GM12878 (cell line): Measurements from ENCODE around the gene CACNA1D. TPM values are rescaled to one million over a fixed set of nuclear protein-coding genes. Genes with fewer than 3 reads are reported as not detected.

Source experiments
- ATAC-seq: fragments of 200-7000 bp; cut with Tn5 transposase; 3 replicates; pipeline ENCODE4 v1.9.1; 2020; ENCODE audit warnings: mild to moderate bottlenecking, moderate library complexity
- BruUV-seq: library from RNA; stranded (reverse); fragments of 400-500 nt; replicated peaks from 2 replicates; lab custom pipeline; 2021; lab: Mats Ljungman, UMichigan
- CTCF ChIA-PET: fragments of 300-600 bp; sonication (Branson Sonifier 250); formaldehyde crosslinking; extraction: SDS; loops from one replicate; lab custom pipeline; 2021; ENCODE audit warnings: inconsistent platforms; lab: Yijun Ruan, JAX
- POLR2A ChIA-PET: fragments of 350-600 bp; formaldehyde crosslinking; extraction: SDS; loops from one replicate; lab custom pipeline; 2021; ENCODE audit warnings: inconsistent platforms; lab: Charles Lee
- RAD21 ChIA-PET: fragments of 300-600 bp; sonication (Branson Sonifier 250); formaldehyde crosslinking; loops from one replicate; lab custom pipeline; 2023; ENCODE audit warnings: antibody characterized with exemption; ENCODE audit not compliant: unreplicated experiment; lab: Charles Lee
- SMC1A ChIA-PET: fragments of 300-600 bp; sonication (Branson Sonifier 250); formaldehyde crosslinking; loops from one replicate; lab custom pipeline; 2023; ENCODE audit not compliant: unreplicated experiment, uncharacterized antibody; lab: Charles Lee
- DNase-seq: peaks from one replicate; pipeline ENCODE4 v3.0.0-alpha.2; 2011; ENCODE audit warnings: low read depth, low spot score
- FAIRE-seq: peaks from 3 replicates; lab custom pipeline; 2011; peaks lifted over from hg19 to GRCh38; lab: Jason Lieb, UNC
- H2AFZ ChIP-seq: 2 replicates; pipeline ENCODE4 v1.6.0; 2011; ENCODE audit warnings: low read depth, low read length, control low read depth; ENCODE audit not compliant: control insufficient read depth
- H3K27ac ChIP-seq: 2 replicates; pipeline ENCODE4 v1.5.1; 2011; ENCODE audit warnings: control low read depth; ENCODE audit not compliant: control insufficient read depth, insufficient read depth
- H3K27me3 ChIP-seq, 2 experiments: replicated peaks in 1 of 2; 2 replicates each; pipeline versions ENCODE4 v1.6.0 to v1.6.1; 2011; ENCODE audit warnings: low read length in 1 of 2; ENCODE audit not compliant: control insufficient read depth in 2 of 2, insufficient read depth in 2 of 2
- H3K36me3 ChIP-seq, 2 experiments: 2 replicates each; pipeline ENCODE4 v1.5.1; 2011; ENCODE audit warnings: low read length in 1 of 2; ENCODE audit not compliant: control insufficient read depth in 2 of 2, insufficient read depth in 2 of 2
- H3K4me1 ChIP-seq: 2 replicates; pipeline ENCODE4 v1.6.1; 2011; ENCODE audit warnings: mild to moderate bottlenecking, low read length, moderate library complexity, mixed read lengths; ENCODE audit not compliant: control insufficient read depth, insufficient read depth
- H3K4me2 ChIP-seq: 2 replicates; pipeline ENCODE4 v1.6.0; 2011; ENCODE audit warnings: control low read depth; ENCODE audit not compliant: control insufficient read depth, insufficient read depth
- H3K4me3 ChIP-seq: fragments of 200-600 bp; sonication (generic); 2 replicates; pipeline ENCODE4 v1.5.1; 2016
- H3K79me2 ChIP-seq: 2 replicates; pipeline ENCODE4 v1.6.0; 2011; ENCODE audit warnings: low read length; ENCODE audit not compliant: control insufficient read depth, insufficient read depth
- H3K9ac ChIP-seq: 2 replicates; pipeline ENCODE4 v1.8.0; 2011; ENCODE audit warnings: low read length, control low read depth, mixed read lengths; ENCODE audit not compliant: control insufficient read depth, insufficient read depth
- H3K9me3 ChIP-seq: replicated peaks from 3 replicates; pipeline ENCODE4 v1.5.1; 2011; ENCODE audit warnings: mild to moderate bottlenecking, low read length; ENCODE audit not compliant: control insufficient read depth, insufficient read depth
- H4K20me1 ChIP-seq: 2 replicates; pipeline ENCODE4 v1.6.0; 2011; ENCODE audit not compliant: control insufficient read depth, insufficient read depth
- CBFB ChIP-seq: IDR thresholded peaks from 2 replicates; pipeline ENCODE4 v1.6.1; 2016; ENCODE audit warnings: antibody characterized with exemption, low read depth
- DPF2 ChIP-seq: fragments of 450-650 bp; IDR thresholded peaks from 2 replicates; pipeline ENCODE4 v1.6.1; 2017; ENCODE audit warnings: mild to moderate bottlenecking
- FOXK2 ChIP-seq: fragments of 450-650 bp; IDR thresholded peaks from 2 replicates; pipeline ENCODE4 v1.6.1; 2017; ENCODE audit warnings: mild to moderate bottlenecking, moderate library complexity
- GABPA ChIP-seq: IDR thresholded peaks from 2 replicates; pipeline ENCODE4 v1.6.1; 2014; ENCODE audit warnings: antibody characterized with exemption, low read depth, mild to moderate bottlenecking, inconsistent platforms
- NR2C1 ChIP-seq: fragments of 450-650 bp; IDR thresholded peaks from 2 replicates; pipeline ENCODE4 v1.6.1; 2017; ENCODE audit warnings: antibody characterized with exemption, mild to moderate bottlenecking, moderate library complexity
- SMC3 ChIP-seq: IDR thresholded peaks from 2 replicates; pipeline ENCODE4 v1.6.1; 2011; ENCODE audit warnings: low read length, improper control_type of control experiment, borderline replicate concordance
- TAF1 ChIP-seq: IDR thresholded peaks from 2 replicates; pipeline ENCODE4 v1.6.1; 2011; ENCODE audit warnings: mild to moderate bottlenecking, low read depth, low read length, borderline replicate concordance
- WGBS: methylation state at CpG from one replicate; pipeline ENCODE4 v1.1.6; 2016; ENCODE audit warnings: low lambda C conversion rate; ENCODE audit not compliant: insufficient replicate concordance, insufficient coverage; ENCODE audit errors: missing lambda C conversion rate; 5-methylcytosine and 5-hydroxymethylcytosine counted together
- in situ Hi-C: fragments of 300-500 bp; cut with MboI; formaldehyde crosslinking; loops from 9 replicates; pipeline ENCODE4 v1.14.3; 2018; ENCODE audit warnings: mixed read lengths
- intact Hi-C: fragments of 100-400 bp; cut with micrococcal nuclease; formaldehyde crosslinking; loops from one replicate; pipeline ENCODE4 v1.14.2; 2022; ENCODE audit not compliant: unreplicated experiment
- polyA plus RNA-seq, 11 experiments: library from polyadenylated mRNA; depleted of rRNA in 4 of 11; unstranded in 6 of 11; stranded (reverse) in 5 of 11; fragments of >200 nt; fragmentation: Nextera tagmentation in 4 of 11; fragmentation: Illumina TruSeq in 1 of 11; extraction: Ambion mirVana in 4 of 11; extraction: Trizol in 1 of 11; gene quantifications; 1 replicate in 1 of 11; 2 replicates in 10 of 11; pipeline versions ENCODE4 v1.2.1 to v1.2.3, GENCODE V29; 2011 to 2016; ENCODE audit warnings: inconsistent platforms in 2 of 11, missing spikeins in 2 of 11, low read depth in 1 of 11
- total RNA-seq, 4 experiments: library from RNA; depleted of rRNA in 3 of 4; stranded (reverse); fragments of >200 nt in 3 of 4; fragmentation: Illumina TruSeq in 1 of 4; extraction: Trizol in 1 of 4; gene quantifications; 2 replicates each; pipeline versions ENCODE4 v1.2.1 to v1.2.3, GENCODE V29; 2013 to 2021
- TF ChIP-seq, protein P1 (sequence below): IDR thresholded peaks from 2 replicates; pipeline ENCODE4 v1.6.1; 2011; ENCODE audit warnings: borderline replicate concordance, low read depth, mild to moderate bottlenecking, moderate library complexity, low read length; ENCODE audit not compliant: insufficient read depth, poor library complexity, severe bottlenecking
- TF ChIP-seq, protein P2 (sequence below): IDR thresholded peaks from 2 replicates; pipeline ENCODE4 v1.6.1; 2012; ENCODE audit warnings: low read length, inconsistent platforms
- TF ChIP-seq, protein P3 (sequence below): fragments of 450-650 bp; IDR thresholded peaks from 2 replicates; pipeline ENCODE4 v1.6.1; 2016; ENCODE audit warnings: mild to moderate bottlenecking
- TF ChIP-seq, protein P4 (sequence below): fragments of 150-350 bp; IDR thresholded peaks from 2 replicates; pipeline ENCODE4 v1.6.1; 2014; ENCODE audit warnings: mild to moderate bottlenecking, low read depth, low read length
- TF ChIP-seq, protein P5 (sequence below): IDR thresholded peaks from 2 replicates; pipeline ENCODE4 v1.6.1; 2012; ENCODE audit warnings: improper control_type of control experiment, low read depth, low read length; ENCODE audit not compliant: insufficient replicate concordance

The CACNA1D gene
- total and polyA plus RNA-seq, 10 of the 15 experiments (the other 5 are each of a cell fraction or from before 2014, with no cell fraction given), result 0.21 to 24.4 (median 1.6) TPM

DNA sequence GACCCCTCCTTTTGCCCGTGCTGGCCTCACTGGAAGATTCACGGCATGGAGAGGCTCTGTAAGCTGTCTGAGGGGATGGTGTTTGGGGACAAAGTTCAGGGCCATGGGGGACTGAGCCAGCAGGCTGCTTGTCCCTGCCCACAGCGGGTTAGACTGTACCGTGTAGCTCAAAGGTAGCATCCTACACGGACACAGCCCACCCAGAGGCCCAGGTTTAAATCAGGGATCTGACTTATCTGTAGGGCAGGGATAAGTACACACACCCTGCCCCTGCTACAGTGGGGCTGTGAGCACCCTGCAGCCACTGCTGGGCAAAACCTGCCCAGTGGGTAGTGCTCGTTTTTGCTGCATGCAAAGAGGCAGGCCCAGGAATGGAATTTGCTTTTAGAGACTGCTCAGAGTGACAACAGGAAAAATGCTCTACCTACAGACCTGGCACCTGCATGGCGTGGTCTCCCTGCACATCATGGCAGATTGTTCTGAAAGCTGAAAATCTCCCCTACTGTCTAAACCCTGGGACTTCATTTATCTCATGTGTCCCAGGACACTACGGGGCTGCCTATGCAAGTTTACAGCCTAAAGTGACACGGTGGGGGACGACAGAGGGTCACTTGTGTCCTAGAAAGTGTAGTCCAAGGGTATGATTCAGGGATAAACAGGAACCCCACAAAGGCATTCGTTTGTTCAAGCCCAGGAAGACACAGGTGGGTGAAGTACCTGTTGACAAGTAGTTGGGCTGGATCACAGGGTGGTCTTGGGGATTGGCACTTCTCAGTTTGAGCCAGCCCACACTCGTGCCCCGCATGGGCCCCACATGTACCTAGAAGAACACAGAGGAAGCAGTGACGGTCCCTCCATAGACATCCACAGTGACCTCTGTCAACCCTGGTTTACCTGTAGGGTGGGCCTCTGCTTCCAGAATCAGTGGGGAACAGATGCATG lies 324.1 kb downstream of the CACNA1D start:
- intact Hi-C loops, result no loop called here
- 21% methylated on average over 14 of the region's 14 CpGs for WGBS
- no TSS peak for BruUV-seq
- no peak for FAIRE-seq
- Histone ChIP-seq H3K36me3 (peaks cover 4% of the 10 kb centered on the region in 2 experiments; a peak in 3 of 4 replicates), H3K9me3 (no peaks in the 10 kb centered on the region), H4K20me1 (no peaks in the 10 kb centered on the region), H3K4me3 (no peak overlapping the region), H3K27ac (no peak overlapping the region), H3K9ac (no peak overlapping the region), H3K4me2 (no peak overlapping the region), H3K79me2 (no peaks in the 10 kb centered on the region), H2AFZ (no peak overlapping the region), H3K27me3 (no peaks in the 10 kb centered on the region), H3K4me1 (no peaks in the 10 kb centered on the region)
- in situ Hi-C loops, result no loop called here
- no peak for DNase-seq
- ATAC-seq, result no peak
- ChIA-PET POLR2A (no interaction called here), SMC1A (no interaction called here), CTCF (no interaction called here), RAD21 (no interaction called here)
- TF ChIP-seq, protein P1, sequence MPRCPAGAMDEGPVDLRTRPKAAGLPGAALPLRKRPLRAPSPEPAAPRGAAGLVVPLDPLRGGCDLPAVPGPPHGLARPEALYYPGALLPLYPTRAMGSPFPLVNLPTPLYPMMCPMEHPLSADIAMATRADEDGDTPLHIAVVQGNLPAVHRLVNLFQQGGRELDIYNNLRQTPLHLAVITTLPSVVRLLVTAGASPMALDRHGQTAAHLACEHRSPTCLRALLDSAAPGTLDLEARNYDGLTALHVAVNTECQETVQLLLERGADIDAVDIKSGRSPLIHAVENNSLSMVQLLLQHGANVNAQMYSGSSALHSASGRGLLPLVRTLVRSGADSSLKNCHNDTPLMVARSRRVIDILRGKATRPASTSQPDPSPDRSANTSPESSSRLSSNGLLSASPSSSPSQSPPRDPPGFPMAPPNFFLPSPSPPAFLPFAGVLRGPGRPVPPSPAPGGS, result no peak
- TF ChIP-seq NR2C1 (no peak), TAF1 (no peak), CBFB (no peak), GABPA (no peak), SMC3 (no peak), FOXK2 (no peak), DPF2 (no peak)
- TF ChIP-seq, protein P2, sequence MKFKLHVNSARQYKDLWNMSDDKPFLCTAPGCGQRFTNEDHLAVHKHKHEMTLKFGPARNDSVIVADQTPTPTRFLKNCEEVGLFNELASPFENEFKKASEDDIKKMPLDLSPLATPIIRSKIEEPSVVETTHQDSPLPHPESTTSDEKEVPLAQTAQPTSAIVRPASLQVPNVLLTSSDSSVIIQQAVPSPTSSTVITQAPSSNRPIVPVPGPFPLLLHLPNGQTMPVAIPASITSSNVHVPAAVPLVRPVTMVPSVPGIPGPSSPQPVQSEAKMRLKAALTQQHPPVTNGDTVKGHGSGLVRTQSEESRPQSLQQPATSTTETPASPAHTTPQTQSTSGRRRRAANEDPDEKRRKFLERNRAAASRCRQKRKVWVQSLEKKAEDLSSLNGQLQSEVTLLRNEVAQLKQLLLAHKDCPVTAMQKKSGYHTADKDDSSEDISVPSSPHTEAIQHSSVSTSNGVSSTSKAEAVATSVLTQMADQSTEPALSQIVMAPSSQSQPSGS, result no peak
- TF ChIP-seq, protein P3, sequence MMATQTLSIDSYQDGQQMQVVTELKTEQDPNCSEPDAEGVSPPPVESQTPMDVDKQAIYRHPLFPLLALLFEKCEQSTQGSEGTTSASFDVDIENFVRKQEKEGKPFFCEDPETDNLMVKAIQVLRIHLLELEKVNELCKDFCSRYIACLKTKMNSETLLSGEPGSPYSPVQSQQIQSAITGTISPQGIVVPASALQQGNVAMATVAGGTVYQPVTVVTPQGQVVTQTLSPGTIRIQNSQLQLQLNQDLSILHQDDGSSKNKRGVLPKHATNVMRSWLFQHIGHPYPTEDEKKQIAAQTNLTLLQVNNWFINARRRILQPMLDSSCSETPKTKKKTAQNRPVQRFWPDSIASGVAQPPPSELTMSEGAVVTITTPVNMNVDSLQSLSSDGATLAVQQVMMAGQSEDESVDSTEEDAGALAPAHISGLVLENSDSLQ, result no peak
- TF ChIP-seq, protein P4, sequence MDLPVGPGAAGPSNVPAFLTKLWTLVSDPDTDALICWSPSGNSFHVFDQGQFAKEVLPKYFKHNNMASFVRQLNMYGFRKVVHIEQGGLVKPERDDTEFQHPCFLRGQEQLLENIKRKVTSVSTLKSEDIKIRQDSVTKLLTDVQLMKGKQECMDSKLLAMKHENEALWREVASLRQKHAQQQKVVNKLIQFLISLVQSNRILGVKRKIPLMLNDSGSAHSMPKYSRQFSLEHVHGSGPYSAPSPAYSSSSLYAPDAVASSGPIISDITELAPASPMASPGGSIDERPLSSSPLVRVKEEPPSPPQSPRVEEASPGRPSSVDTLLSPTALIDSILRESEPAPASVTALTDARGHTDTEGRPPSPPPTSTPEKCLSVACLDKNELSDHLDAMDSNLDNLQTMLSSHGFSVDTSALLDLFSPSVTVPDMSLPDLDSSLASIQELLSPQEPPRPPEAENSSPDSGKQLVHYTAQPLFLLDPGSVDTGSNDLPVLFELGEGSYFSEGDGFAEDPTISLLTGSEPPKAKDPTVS, result no peak
- TF ChIP-seq, protein P5, sequence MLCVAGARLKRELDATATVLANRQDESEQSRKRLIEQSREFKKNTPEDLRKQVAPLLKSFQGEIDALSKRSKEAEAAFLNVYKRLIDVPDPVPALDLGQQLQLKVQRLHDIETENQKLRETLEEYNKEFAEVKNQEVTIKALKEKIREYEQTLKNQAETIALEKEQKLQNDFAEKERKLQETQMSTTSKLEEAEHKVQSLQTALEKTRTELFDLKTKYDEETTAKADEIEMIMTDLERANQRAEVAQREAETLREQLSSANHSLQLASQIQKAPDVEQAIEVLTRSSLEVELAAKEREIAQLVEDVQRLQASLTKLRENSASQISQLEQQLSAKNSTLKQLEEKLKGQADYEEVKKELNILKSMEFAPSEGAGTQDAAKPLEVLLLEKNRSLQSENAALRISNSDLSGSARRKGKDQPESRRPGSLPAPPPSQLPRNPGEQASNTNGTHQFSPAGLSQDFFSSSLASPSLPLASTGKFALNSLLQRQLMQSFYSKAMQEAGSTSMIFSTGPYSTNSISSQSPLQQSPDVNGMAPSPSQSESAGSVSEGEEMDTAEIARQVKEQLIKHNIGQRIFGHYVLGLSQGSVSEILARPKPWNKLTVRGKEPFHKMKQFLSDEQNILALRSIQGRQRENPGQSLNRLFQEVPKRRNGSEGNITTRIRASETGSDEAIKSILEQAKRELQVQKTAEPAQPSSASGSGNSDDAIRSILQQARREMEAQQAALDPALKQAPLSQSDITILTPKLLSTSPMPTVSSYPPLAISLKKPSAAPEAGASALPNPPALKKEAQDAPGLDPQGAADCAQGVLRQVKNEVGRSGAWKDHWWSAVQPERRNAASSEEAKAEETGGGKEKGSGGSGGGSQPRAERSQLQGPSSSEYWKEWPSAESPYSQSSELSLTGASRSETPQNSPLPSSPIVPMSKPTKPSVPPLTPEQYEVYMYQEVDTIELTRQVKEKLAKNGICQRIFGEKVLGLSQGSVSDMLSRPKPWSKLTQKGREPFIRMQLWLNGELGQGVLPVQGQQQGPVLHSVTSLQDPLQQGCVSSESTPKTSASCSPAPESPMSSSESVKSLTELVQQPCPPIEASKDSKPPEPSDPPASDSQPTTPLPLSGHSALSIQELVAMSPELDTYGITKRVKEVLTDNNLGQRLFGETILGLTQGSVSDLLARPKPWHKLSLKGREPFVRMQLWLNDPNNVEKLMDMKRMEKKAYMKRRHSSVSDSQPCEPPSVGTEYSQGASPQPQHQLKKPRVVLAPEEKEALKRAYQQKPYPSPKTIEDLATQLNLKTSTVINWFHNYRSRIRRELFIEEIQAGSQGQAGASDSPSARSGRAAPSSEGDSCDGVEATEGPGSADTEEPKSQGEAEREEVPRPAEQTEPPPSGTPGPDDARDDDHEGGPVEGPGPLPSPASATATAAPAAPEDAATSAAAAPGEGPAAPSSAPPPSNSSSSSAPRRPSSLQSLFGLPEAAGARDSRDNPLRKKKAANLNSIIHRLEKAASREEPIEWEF, result no peak
